Prostate gland (tissue), 2 donors: ENCODE results near the gene ELFN1.

Source experiments
- CTCF ChIP-seq, 4 experiments: fragments of 200-600 bp in 2 of 4; fragments of 450-650 bp in 2 of 4; sonication (generic) in 2 of 4; IDR thresholded peaks; 1 replicate in 3 of 4; 2 replicates in 1 of 4; pipeline ENCODE4 v1.5.1; 2016 to 2019; ENCODE audit warnings: antibody characterized with exemption in 4 of 4, mild to moderate bottlenecking in 2 of 4, moderate library complexity in 2 of 4
- POLR2A ChIP-seq: fragments of 450-650 bp; IDR thresholded peaks from one replicate; pipeline ENCODE4 v1.6.1; 2016; ENCODE audit warnings: antibody characterized with exemption, mild to moderate bottlenecking
- POLR2AphosphoS5 ChIP-seq: sonication (generic); formaldehyde crosslinking; IDR thresholded peaks from one replicate; pipeline ENCODE4 v1.6.1; 2017; ENCODE audit warnings: antibody characterized with exemption

- no peak for TF ChIP-seq CTCF (IDR thresholded peaks at IDR 0.05)
- TF ChIP-seq POLR2A: no peak
- no peak for TF ChIP-seq POLR2AphosphoS5
These were observed 21.0 kb downstream of the ELFN1 start for GRCh38 chr7:1691096-1691495.
